Karpas-422 (cell line): ENCODE measurements around the gene NSMCE4A. TPM values are rescaled to one million over a fixed set of nuclear protein-coding genes. Genes with fewer than 3 reads are reported as not detected.
"Not testable (repeated sequence)": the region's sequence is repeated elsewhere in the genome, so short reads cannot be mapped to it uniquely, and the experiment has no call there.

Experiments used
- DNase-seq: peaks from one replicate; pipeline ENCODE4 v3.0.0-alpha.2; 2015
- H2AFZ ChIP-seq: fragments of 200-600 bp; sonication (generic); 2 replicates; pipeline ENCODE4 v1.6.1; 2014; ENCODE audit warnings: antibody characterized with exemption, low read length, mixed read lengths
- H3K27ac ChIP-seq: fragments of 200-600 bp; sonication (generic); 2 replicates; pipeline ENCODE4 v1.5.1; 2014; ENCODE audit warnings: mild to moderate bottlenecking, low read length, moderate library complexity
- H3K27me3 ChIP-seq: fragments of 200-600 bp; sonication (generic); 2 replicates; pipeline ENCODE4 v1.6.1; 2014; ENCODE audit warnings: low read length, mixed read lengths
- H3K36me3 ChIP-seq: fragments of 200-600 bp; sonication (generic); 2 replicates; pipeline ENCODE4 v1.6.1; 2014; ENCODE audit warnings: low read length, mixed read lengths; ENCODE audit not compliant: insufficient read depth
- H3K4me1 ChIP-seq: fragments of 200-600 bp; sonication (generic); 2 replicates; pipeline ENCODE4 v1.6.1; 2014; ENCODE audit warnings: mild to moderate bottlenecking, low read length, mixed read lengths
- H3K4me2 ChIP-seq: fragments of 200-600 bp; sonication (generic); 2 replicates; pipeline ENCODE4 v1.6.1; 2014; ENCODE audit warnings: low read length, low read depth, mild to moderate bottlenecking; ENCODE audit not compliant: poor library complexity, severe bottlenecking
- H3K4me3 ChIP-seq: fragments of 200-600 bp; sonication (generic); 2 replicates; pipeline ENCODE4 v1.5.1; 2014; ENCODE audit warnings: mild to moderate bottlenecking, antibody characterized with exemption, low read length, mixed read lengths
- H3K79me2 ChIP-seq: fragments of 200-600 bp; sonication (generic); 2 replicates; pipeline ENCODE4 v1.6.1; 2014; ENCODE audit warnings: mild to moderate bottlenecking, low read length, mixed read lengths
- H3K9ac ChIP-seq: fragments of 200-600 bp; sonication (generic); 2 replicates; pipeline ENCODE4 v1.6.0; 2014; ENCODE audit warnings: low read length
- H3K9me2 ChIP-seq: fragments of 200-600 bp; sonication (generic), shearing (Covaris generic); replicated peaks from 2 replicates; pipeline ENCODE4 v1.6.0; 2014; ENCODE audit warnings: mild to moderate bottlenecking, low read length, moderate library complexity; ENCODE audit not compliant: insufficient read depth
- H3K9me3 ChIP-seq: fragments of 300-700, 200-600 bp; sonication (generic); 2 replicates; pipeline ENCODE4 v1.6.1; 2014; ENCODE audit warnings: low read length, mixed read lengths
- H4K20me1 ChIP-seq: fragments of 200-600 bp; sonication (generic); 2 replicates; pipeline ENCODE4 v1.6.1; 2014; ENCODE audit warnings: mild to moderate bottlenecking, antibody characterized with exemption, low read length, low read depth; ENCODE audit not compliant: insufficient read depth
- total RNA-seq: library from RNA; depleted of rRNA; stranded (reverse); fragments of >200 nt; shearing (Covaris generic); gene quantifications from 2 replicates; pipeline ENCODE4 v1.2.3, GENCODE V29; 2014; ENCODE audit warnings: low replicate concordance

NSMCE4A gene
- total RNA-seq, 1 experiment from 2014 or later, result 105 TPM

- no peaks in the 10 kb centered on the region for H3K9me3 ChIP-seq
- H3K9ac ChIP-seq, result no peak overlapping the region
- no peaks in the 10 kb centered on the region for H3K4me1 ChIP-seq
- H3K79me2 ChIP-seq, result no peaks in the 10 kb centered on the region
- no peak overlapping the region for H3K4me2 ChIP-seq
- no peak overlapping the region for H2AFZ ChIP-seq
- H3K27ac ChIP-seq, result no peak overlapping the region
- no peaks in the 10 kb centered on the region for H4K20me1 ChIP-seq
- H3K9me2 ChIP-seq, result no peaks in the 10 kb centered on the region
- no peak overlapping the region for H3K4me3 ChIP-seq
- DNase-seq, result no peak
- no peaks in the 10 kb centered on the region for H3K36me3 ChIP-seq
- H3K27me3 ChIP-seq, result no peaks in the 10 kb centered on the region
These were observed 33.5 kb downstream of the NSMCE4A start for GRCh38 chr10:121941532-121941931.

- no peaks in the 10 kb centered on the region for H3K4me1 ChIP-seq
- H3K79me2 ChIP-seq, result no peaks in the 10 kb centered on the region
- H3K9me2 ChIP-seq, result no peaks in the 10 kb centered on the region
- no peak overlapping the region for H3K4me3 ChIP-seq
- no peak overlapping the region for H3K9ac ChIP-seq
- no peaks in the 10 kb centered on the region for H3K36me3 ChIP-seq
- no peaks in the 10 kb centered on the region for H3K9me3 ChIP-seq
- H2AFZ ChIP-seq, result no peak overlapping the region
- no peaks in the 10 kb centered on the region for H4K20me1 ChIP-seq
- no peak for DNase-seq
- no peak overlapping the region for H3K4me2 ChIP-seq
- no peaks in the 10 kb centered on the region for H3K27me3 ChIP-seq
- H3K27ac ChIP-seq, result no peak overlapping the region
These were observed 38.7 kb downstream of the NSMCE4A start for GRCh38 chr10:121936295-121936694.

- no peak overlapping the region for H3K27ac ChIP-seq
- no peak overlapping the region for H3K9ac ChIP-seq
- no peaks in the 10 kb centered on the region for H3K79me2 ChIP-seq
These were observed 39.3 kb downstream of the NSMCE4A start for GRCh38 chr10:121935702-121936101.

GRCh38 chr10:121930268-121931085, 44.5 kb downstream of the NSMCE4A start:
- not testable (repeated sequence) for H3K9me3 ChIP-seq, H3K4me2 ChIP-seq

More at GRCh38 chr10:121935702-121936101, 39.3 kb downstream of the NSMCE4A start:
- Histone ChIP-seq H3K4me1 (no peaks in the 10 kb centered on the region), H3K9me3 (no peaks in the 10 kb centered on the region), H3K27me3 (no peaks in the 10 kb centered on the region), H2AFZ (no peak overlapping the region), H4K20me1 (no peaks in the 10 kb centered on the region), H3K9me2 (no peaks in the 10 kb centered on the region), H3K4me2 (no peak overlapping the region), H3K36me3 (no peaks in the 10 kb centered on the region), H3K4me3 (no peak overlapping the region)
- no peak for DNase-seq

GRCh38 chr10:121929585-121930267, 45.3 kb downstream of the NSMCE4A start:
- Histone ChIP-seq H3K4me1 (peaks cover 23% of the 10 kb centered on the region), H3K79me2 (peaks cover 40% of the 10 kb centered on the region)
- not testable (repeated sequence) for DNase-seq, H3K4me3 ChIP-seq, H4K20me1 ChIP-seq, H3K27me3 ChIP-seq, H3K4me2 ChIP-seq, H2AFZ ChIP-seq, H3K27ac ChIP-seq, H3K9ac ChIP-seq, H3K9me2 ChIP-seq, H3K9me3 ChIP-seq, H3K36me3 ChIP-seq

More at GRCh38 chr10:121930268-121931085, 44.5 kb downstream of the NSMCE4A start:
- not testable (repeated sequence) for H2AFZ ChIP-seq, H3K4me3 ChIP-seq, H3K27me3 ChIP-seq, H4K20me1 ChIP-seq, H3K9me2 ChIP-seq, H3K36me3 ChIP-seq, DNase-seq, H3K27ac ChIP-seq, H3K9ac ChIP-seq
- Histone ChIP-seq H3K79me2 (peaks cover 32% of the 10 kb centered on the region), H3K4me1 (peaks cover 16% of the 10 kb centered on the region)

GRCh38 chr10:121928528-121928884, 46.5 kb downstream of the NSMCE4A start:
- H3K27ac ChIP-seq, result peak overlapping the region; percentile 53; the same call in 1 of the 2 replicates
- H3K9ac ChIP-seq, result peak overlapping the region; percentile 100
- no peaks in the 10 kb centered on the region for H4K20me1 ChIP-seq
- H3K9me3 ChIP-seq, result no peaks in the 10 kb centered on the region
- no peaks in the 10 kb centered on the region for H3K9me2 ChIP-seq
- peak overlapping the region; percentile 75 for H3K4me2 ChIP-seq
- H2AFZ ChIP-seq, result peak overlapping the region; percentile 75; the same call in 1 of the 2 replicates
- no peaks in the 10 kb centered on the region; the same call in 1 of the 2 replicates for H3K36me3 ChIP-seq
- H3K4me3 ChIP-seq, result peak overlapping the region; percentile 75
- peaks cover 31% of the 10 kb centered on the region for H3K4me1 ChIP-seq
- peak; percentile 50 for DNase-seq
- H3K79me2 ChIP-seq, result peaks cover 52% of the 10 kb centered on the region
- H3K27me3 ChIP-seq, result no peaks in the 10 kb centered on the region

- peaks cover 36% of the 10 kb centered on the region for H3K4me1 ChIP-seq
- H3K9me3 ChIP-seq, result no peaks in the 10 kb centered on the region
- H3K9me2 ChIP-seq, result no peaks in the 10 kb centered on the region
- H3K4me3 ChIP-seq, result peak within 1 kb of the TSS; percentile 75
- H3K27me3 ChIP-seq, result no peaks in the 10 kb centered on the region
- peak within 1 kb of the TSS; percentile 83; the same call in 1 of the 2 replicates for H2AFZ ChIP-seq
- H3K9ac ChIP-seq, result peak within 1 kb of the TSS; percentile 100
- peaks cover 57% of the 10 kb centered on the region for H3K79me2 ChIP-seq
- H3K36me3 ChIP-seq, result peaks cover 3% of the 10 kb centered on the region; the same call in 1 of the 2 replicates
- H3K27ac ChIP-seq, result peak within 1 kb of the TSS; percentile 82
- DNase-seq, result peak; percentile 93
- no peaks in the 10 kb centered on the region for H4K20me1 ChIP-seq
- peak within 1 kb of the TSS; percentile 75 for H3K4me2 ChIP-seq
These were observed 47.0 kb downstream of the NSMCE4A start, which contains the start of gene ATE1 for GRCh38 chr10:121927841-121928527. TSS of gene ATE1 (minus strand) at chr10:121928031. CDS start at chr10:121927949, 82 bp downstream.
